LNCaP clone FGC (cell line): ENCODE data around the gene AIF1.

Experiments used
- DNase-seq: peaks from one replicate; pipeline ENCODE4 v3.0.0-alpha.2; 2011; ENCODE audit warnings: low read depth
- H3K4me3 ChIP-seq: 2 replicates; pipeline ENCODE4 v1.5.1; 2011; ENCODE audit warnings: mild to moderate bottlenecking, low read depth, low read length, control low read depth
- TF ChIP-seq, protein P1 (sequence below): IDR thresholded peaks from 2 replicates; pipeline ENCODE4 v1.5.1; 2012; ENCODE audit warnings: mild to moderate bottlenecking; ENCODE audit not compliant: control insufficient read depth, insufficient read depth; ENCODE audit errors: extremely low read depth

Gene AIF1

GRCh38 chr6:31666337-31666965, 51.4 kb downstream of the AIF1 start:
- DNase-seq: no peak
- H3K4me3 ChIP-seq: peak overlapping the region; percentile 76
- TF ChIP-seq, protein P1, sequence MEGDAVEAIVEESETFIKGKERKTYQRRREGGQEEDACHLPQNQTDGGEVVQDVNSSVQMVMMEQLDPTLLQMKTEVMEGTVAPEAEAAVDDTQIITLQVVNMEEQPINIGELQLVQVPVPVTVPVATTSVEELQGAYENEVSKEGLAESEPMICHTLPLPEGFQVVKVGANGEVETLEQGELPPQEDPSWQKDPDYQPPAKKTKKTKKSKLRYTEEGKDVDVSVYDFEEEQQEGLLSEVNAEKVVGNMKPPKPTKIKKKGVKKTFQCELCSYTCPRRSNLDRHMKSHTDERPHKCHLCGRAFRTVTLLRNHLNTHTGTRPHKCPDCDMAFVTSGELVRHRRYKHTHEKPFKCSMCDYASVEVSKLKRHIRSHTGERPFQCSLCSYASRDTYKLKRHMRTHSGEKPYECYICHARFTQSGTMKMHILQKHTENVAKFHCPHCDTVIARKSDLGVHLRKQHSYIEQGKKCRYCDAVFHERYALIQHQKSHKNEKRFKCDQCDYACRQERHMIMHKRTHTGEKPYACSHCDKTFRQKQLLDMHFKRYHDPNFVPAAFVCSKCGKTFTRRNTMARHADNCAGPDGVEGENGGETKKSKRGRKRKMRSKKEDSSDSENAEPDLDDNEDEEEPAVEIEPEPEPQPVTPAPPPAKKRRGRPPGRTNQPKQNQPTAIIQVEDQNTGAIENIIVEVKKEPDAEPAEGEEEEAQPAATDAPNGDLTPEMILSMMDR: no peak
